ENCODE data around the gene KRABD2.

DNA sequence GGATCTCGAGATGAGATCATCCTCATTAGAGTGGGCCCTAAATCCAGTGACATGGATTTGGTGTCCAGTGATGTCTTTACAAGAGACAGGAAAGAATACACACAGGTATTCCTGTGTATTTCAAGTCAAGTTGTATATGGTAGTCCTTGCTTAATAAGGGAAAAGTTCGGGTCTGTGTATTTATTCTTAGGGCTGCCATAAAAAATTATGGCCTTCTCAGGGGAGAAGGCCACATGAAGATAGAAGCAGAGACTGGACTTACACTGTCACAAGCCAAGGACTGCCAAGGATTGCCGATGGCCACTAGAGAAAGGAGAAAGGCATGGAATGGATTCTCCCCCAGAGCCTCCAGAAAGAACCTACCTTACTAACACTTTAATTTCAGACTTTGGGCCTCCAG is 8.3 kb downstream of the KRABD2 start:
- TF ChIP-seq POLR2A (IDR thresholded peaks at IDR 0.05; ENCODE audit: borderline replicate concordance, extremely low read depth, insufficient read depth, insufficient read length), result no peak
- no peak for TF ChIP-seq EZH2 (IDR thresholded peaks at IDR 0.05)
- no peak for TF ChIP-seq SRF (IDR thresholded peaks at IDR 0.05; ENCODE audit: low read depth)
- TF ChIP-seq, protein P1, sequence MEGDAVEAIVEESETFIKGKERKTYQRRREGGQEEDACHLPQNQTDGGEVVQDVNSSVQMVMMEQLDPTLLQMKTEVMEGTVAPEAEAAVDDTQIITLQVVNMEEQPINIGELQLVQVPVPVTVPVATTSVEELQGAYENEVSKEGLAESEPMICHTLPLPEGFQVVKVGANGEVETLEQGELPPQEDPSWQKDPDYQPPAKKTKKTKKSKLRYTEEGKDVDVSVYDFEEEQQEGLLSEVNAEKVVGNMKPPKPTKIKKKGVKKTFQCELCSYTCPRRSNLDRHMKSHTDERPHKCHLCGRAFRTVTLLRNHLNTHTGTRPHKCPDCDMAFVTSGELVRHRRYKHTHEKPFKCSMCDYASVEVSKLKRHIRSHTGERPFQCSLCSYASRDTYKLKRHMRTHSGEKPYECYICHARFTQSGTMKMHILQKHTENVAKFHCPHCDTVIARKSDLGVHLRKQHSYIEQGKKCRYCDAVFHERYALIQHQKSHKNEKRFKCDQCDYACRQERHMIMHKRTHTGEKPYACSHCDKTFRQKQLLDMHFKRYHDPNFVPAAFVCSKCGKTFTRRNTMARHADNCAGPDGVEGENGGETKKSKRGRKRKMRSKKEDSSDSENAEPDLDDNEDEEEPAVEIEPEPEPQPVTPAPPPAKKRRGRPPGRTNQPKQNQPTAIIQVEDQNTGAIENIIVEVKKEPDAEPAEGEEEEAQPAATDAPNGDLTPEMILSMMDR (IDR thresholded peaks at IDR 0.05 in 2 of 3, conservative IDR thresholded peaks at IDR 0.05 in 1 of 3; ENCODE audit: borderline replicate concordance in 1 of 3, insufficient read depth in 1 of 3, low read depth in 2 of 3, low read length in 2 of 3), result no peak
- TF ChIP-seq ELF1 (IDR thresholded peaks at IDR 0.05; ENCODE audit: borderline replicate concordance, low read depth), result no peak
- TF ChIP-seq ZNF274 (IDR thresholded peaks at IDR 0.05; ENCODE audit: low read depth, low read length), result no peak
- no peak for TF ChIP-seq JUND (IDR thresholded peaks at IDR 0.05)
